Hematopoietic multipotent progenitor cell treated with erythropoietin and hydrocortisone succinate and interleukin-3 and kit ligand, for 4 days (in vitro differentiated cells): ENCODE measurements around the gene FBLN2.
"Not testable (repeated sequence)": the region's sequence is repeated elsewhere in the genome, so short reads cannot be mapped to it uniquely, and the experiment has no call there.

Experiments
- DNase-seq: peaks from one replicate; pipeline ENCODE4 v3.0.0-alpha.2; 2015

The FBLN2 gene

DNA sequence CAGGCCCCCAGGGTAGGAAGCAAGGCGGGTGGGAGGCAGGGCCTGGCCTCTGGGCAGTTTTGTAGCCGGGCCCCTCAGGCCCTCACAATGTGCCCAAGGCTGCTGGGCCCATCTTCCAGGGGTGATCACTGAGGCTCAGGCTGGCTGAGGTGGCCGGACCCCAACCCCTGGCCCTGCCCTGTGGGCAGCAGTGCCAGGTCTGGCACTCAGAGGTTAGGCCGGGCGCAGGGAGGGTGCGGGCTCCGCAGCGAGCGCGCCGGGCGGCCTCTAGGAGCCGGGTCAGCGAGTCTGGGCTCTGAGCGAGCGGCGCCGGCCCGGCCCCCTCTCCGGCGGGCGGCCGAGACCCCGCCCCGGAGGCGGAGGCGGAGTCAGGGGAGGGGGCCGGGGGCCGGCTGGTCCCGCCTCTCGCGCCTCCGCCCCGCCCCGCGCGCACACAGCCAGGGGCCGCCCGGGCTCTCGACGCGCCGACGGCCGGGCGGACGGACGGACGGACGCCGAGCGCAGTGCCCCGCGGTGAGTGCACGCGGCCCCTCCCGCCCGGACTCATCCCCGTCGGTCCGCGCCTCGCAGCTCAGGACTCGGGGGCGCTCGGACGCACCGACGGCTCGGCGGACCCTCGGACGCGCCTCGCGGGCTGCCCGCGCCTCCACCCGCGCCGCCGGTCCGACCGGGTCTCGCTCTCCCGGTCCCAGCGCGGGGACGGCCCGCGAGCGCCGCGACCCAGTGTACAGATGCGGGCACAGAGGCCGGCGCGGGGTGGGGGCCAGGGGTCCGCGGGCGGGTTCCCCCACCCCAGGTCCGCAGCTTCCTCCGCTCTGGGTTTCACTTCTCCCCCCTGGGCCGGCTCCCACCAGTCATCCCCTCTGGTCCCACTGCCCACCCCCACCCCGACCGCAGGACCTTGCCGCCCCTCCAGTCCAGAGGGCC is at the start of gene FBLN2:
Gene FBLN2 (plus strand): TSS at position 430 of the 927 bp plus-strand sequence. CDS start 21,231 bp downstream, outside the sequence.
- peak; percentile 77 for DNase-seq

GRCh38 chr3:13499246-13499645 is 49.7 kb upstream of the FBLN2 start:
- not testable (repeated sequence) for DNase-seq

DNA sequence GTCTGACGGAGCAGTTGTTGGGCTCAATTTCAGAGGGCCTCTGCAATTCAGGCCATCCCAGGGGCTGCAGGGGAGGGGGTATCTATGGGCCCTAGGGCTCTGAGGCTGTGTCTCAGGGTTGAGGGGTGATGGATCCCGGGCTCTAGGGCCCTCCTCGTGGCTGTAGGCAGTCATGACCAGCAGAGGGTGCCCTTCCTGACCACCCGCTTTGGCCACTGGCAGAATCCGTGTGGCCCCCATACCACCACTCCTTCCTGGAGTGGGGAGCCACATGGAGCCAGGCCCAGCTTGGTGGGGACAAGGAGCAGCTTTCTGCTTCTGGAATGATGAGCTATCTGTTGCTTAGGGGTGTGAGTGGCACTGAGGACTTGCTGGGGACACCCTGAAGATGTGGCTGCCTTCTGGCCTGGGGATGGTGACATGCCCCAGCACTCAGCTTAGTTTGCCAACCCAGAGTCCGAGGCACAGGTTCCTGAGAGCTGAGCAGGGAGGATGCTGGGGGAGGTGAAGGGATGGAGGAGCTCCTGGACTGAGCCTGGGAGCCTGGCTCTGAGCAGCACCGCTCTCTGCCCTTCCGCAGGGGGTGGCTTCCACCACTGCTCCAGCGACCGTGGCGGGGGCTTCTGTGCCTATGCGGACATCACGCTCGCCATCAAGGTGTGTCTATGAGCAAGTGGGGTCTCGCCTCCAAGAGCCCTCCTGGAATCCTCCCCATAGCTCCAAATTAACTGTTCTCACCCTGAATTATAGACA is 48.6 kb upstream of the FBLN2 start:
- peak; percentile 64 for DNase-seq

GRCh38 chr3:13501056-13501455 is 47.9 kb upstream of the FBLN2 start:
- no peak for DNase-seq

DNA sequence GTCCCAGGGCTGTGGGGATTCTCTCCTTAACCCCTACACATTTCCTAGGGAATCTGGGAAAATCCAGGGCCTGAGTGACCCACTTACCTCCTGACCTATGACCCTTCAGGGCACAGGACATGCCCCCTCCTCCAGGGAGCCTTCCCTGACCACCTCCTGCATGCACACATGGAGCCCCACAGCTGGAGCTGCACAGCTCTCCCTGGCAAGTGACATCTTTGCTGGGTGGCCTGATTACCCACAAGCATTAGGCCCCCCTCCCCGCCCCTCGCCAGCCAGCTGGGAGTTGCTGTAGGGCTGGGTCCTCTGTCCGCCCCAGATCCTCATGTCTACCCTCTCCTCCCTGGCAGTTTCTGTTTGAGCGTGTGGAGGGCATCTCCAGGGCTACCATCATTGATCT is 47.4 kb upstream of the FBLN2 start:
- no peak for DNase-seq

GRCh38 chr3:13501958-13502790 is 46.8 kb upstream of the FBLN2 start:
- DNase-seq, result no peak

DNA sequence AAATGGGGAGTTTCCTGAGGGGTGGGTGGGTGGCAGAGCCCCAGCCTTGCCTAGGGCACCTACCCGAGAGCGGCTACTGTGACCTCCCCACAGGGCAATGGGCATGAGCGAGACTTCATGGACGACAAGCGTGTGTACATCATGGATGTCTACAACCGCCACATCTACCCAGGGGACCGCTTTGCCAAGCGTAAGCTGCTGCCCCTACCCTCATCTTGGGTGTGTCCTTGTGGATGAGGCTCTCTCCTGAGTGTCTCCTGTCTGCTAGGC is 46.2 kb upstream of the FBLN2 start:
- no peak for DNase-seq

- DNase-seq, result no peak
These were observed 44.6 kb upstream of the FBLN2 start for GRCh38 chr3:13504161-13504831.

- no peak for DNase-seq
These were observed 43.5 kb upstream of the FBLN2 start for GRCh38 chr3:13505147-13506130.

DNA sequence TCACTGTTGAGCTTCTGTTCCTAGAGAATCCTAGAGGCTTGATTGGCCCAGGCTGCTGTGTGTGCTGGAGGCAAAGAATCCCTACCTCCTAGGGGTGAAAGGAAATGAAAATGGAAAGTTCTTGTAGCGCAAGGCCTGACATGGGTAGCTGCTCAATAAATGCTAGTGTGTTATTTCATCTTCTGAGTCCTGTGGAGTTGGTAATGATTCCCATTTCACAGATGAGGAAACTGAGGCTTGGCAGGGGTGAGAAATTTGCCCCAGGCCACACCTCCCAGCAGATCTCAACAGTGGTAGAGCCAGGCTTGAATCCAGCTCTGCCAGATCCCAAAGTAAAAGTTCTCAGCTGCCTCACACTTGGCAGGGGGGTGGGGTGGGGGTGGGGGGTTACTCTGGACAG is 42.7 kb upstream of the FBLN2 start:
- no peak for DNase-seq

DNA sequence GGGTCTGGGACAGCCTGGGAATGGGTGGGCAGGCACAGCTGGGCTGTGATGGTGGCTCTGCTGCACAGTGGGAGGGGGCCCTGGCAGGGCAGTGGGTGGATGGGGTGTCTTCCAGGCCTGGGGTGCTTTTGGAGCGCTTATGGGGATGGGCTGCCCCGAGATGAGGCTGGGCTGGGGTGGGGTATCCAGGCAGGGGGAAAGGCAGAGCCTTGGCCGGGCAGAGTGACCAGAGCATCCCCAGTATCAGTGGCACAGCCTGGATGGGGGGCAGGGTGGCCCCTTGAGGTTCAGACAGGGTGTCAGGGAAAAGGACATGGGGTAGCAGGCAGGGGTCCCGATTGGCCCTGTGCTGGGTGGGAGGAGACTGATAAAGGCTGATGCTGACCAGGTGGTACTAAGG is 42.2 kb upstream of the FBLN2 start:
- no peak for DNase-seq

- no peak for DNase-seq
These were observed 41.7 kb upstream of the FBLN2 start for GRCh38 chr3:13507247-13507569.

GRCh38 chr3:13507570-13508339 is 41.2 kb upstream of the FBLN2 start:
- peak; percentile 42 for DNase-seq

- DNase-seq, result no peak
These were observed 40.4 kb upstream of the FBLN2 start for GRCh38 chr3:13508496-13508895.

GRCh38 chr3:13509059-13509815 is 39.7 kb upstream of the FBLN2 start:
- no peak for DNase-seq

- no peak for DNase-seq
These were observed 39.1 kb upstream of the FBLN2 start for GRCh38 chr3:13509816-13510192.

- no peak for DNase-seq
These were observed 36.5 kb upstream of the FBLN2 start for GRCh38 chr3:13512451-13512850.

- DNase-seq, result no peak
These were observed 35.6 kb upstream of the FBLN2 start for GRCh38 chr3:13513051-13513912.

DNA sequence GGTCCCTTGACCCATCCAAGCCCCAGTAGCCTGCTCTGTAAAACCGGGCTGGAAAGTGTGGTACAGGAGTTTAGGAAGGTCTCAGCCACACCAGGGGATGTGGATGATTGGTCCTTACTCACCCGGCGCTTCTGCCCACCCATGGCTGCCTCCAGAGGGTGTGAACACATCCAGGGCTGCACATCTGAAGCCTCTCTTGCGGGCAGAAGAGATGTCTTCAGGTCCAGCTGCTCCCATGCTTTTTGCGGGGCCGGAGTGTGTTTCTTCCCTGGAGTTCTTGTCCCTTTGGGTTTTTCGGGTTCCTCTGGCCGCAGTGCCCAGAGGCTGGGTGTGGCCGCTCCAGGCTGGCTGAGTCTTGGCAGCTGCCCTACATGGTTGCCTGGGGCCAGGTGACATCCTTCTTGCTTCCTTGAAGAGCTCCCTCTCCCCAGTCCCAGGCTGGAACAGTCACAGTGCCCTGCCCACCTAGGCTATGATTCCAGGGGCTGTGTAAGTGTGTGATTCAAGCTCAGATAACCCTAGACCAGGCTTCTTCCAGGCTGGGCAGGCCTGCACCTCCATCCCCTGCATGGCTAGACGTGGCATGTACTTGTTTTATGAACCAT is 34.9 kb upstream of the FBLN2 start:
- DNase-seq, result no peak
